GM12891 (cell line): ENCODE data around the gene NPBWR2.

Source experiments
- POLR2A ChIP-seq: IDR thresholded peaks from 2 replicates; pipeline ENCODE4 v1.6.1; 2011; ENCODE audit warnings: low read depth, low read length, control low read depth
- POLR2AphosphoS5 ChIP-seq: IDR thresholded peaks from 2 replicates; pipeline ENCODE4 v1.6.1; 2011; ENCODE audit warnings: low read depth, low read length, control low read depth
- POU2F2 ChIP-seq: IDR thresholded peaks from 2 replicates; pipeline ENCODE4 v1.6.1; 2011; ENCODE audit warnings: low read depth, mild to moderate bottlenecking, control low read depth, low read length, moderate library complexity
- SPI1 ChIP-seq: IDR thresholded peaks from 2 replicates; pipeline ENCODE4 v1.6.1; 2011; ENCODE audit warnings: low read depth, low read length, control low read depth
- TAF1 ChIP-seq: IDR thresholded peaks from 2 replicates; pipeline ENCODE4 v1.6.1; 2011; ENCODE audit warnings: low read depth, low read length, control low read depth

- TF ChIP-seq POLR2A (no peak), POLR2AphosphoS5 (no peak), POU2F2 (no peak), TAF1 (no peak), SPI1 (no peak)
Observed at GRCh38 chr20:64068386-64069208, 38.8 kb downstream of the NPBWR2 start.
